Sigmoid colon (tissue), 7 donors: ENCODE results near the gene EFNA5. TPM values are rescaled to one million over a fixed set of nuclear protein-coding genes. Genes with fewer than 3 reads are reported as not detected.

Experiments
- DNase-seq: peaks from one replicate; pipeline ENCODE4 v3.0.0-alpha.2; 2019
- H3K27ac ChIP-seq, 4 donors: fragments of 200-600 bp; sonication (generic); one replicate each; pipeline ENCODE4 v1.5.1; 2016 to 2019; ENCODE audit warnings: mild to moderate bottlenecking in 1 of 4
- H3K27me3 ChIP-seq, 3 donors: fragments of 200-600 bp; sonication (generic); one replicate each; pipeline ENCODE4 v1.5.1; 2019; ENCODE audit warnings: mild to moderate bottlenecking in 1 of 3
- H3K36me3 ChIP-seq, 4 donors: fragments of 200-600 bp; sonication (generic); one replicate each; pipeline ENCODE4 v1.5.1; 2016 to 2019
- H3K4me1 ChIP-seq, 4 donors: fragments of 200-600 bp; sonication (generic); one replicate each; pipeline ENCODE4 v1.5.1; 2017 to 2019
- H3K4me3 ChIP-seq, 4 donors: fragments of 200-600 bp; sonication (generic); one replicate each; pipeline ENCODE4 v1.5.1; 2017 to 2019; ENCODE audit warnings: mild to moderate bottlenecking in 2 of 4, moderate library complexity in 1 of 4
- H3K9me3 ChIP-seq, 4 donors: fragments of 200-600 bp in 3 of 4; sonication (generic) in 3 of 4; one replicate each; pipeline versions ENCODE4 v1.5.1 to v1.6.1; 2013 to 2019
- EP300 ChIP-seq, 4 donors: sonication (generic); formaldehyde crosslinking; IDR thresholded peaks; one replicate each; pipeline ENCODE4 v1.6.1; 2017; ENCODE audit warnings: antibody characterized with exemption in 4 of 4
- POLR2A ChIP-seq, 2 donors: fragments of 450-650 bp; IDR thresholded peaks; one replicate each; pipeline ENCODE4 v1.6.1; 2016; ENCODE audit warnings: antibody characterized with exemption in 2 of 2, mild to moderate bottlenecking in 2 of 2, moderate library complexity in 2 of 2
- POLR2AphosphoS5 ChIP-seq, 4 donors: sonication (generic); formaldehyde crosslinking; IDR thresholded peaks; one replicate each; pipeline ENCODE4 v1.6.1; 2017; ENCODE audit warnings: antibody characterized with exemption in 4 of 4
- WGBS, 2 donors: extraction: QIAGEN DNeasy Blood & Tissue Kit; methylation state at CpG; one replicate each; pipeline ENCODE4 v1.1.7; 2013; 5-methylcytosine and 5-hydroxymethylcytosine counted together
- intact Hi-C: fragments of 100-400 bp; cut with DNase I; formaldehyde crosslinking; loops from one replicate; pipeline ENCODE4 v1.15.1; 2023
- polyA plus RNA-seq, 3 donors: library from polyadenylated mRNA; stranded (reverse); fragments of 200-250 nt; gene quantifications; one replicate each; pipeline ENCODE4 v1.2.3, GENCODE V29; 2013
- total RNA-seq, 4 donors: library from RNA; depleted of rRNA; stranded (reverse); fragments of >200 nt; gene quantifications; one replicate each; pipeline ENCODE4 v1.1.0, GENCODE V29; 2016
- TF ChIP-seq, protein P1 (sequence below), 4 experiments: fragments of 450-650 bp in 3 of 4; fragments of 200-600 bp in 1 of 4; IDR thresholded peaks; one replicate each; pipeline ENCODE4 v1.5.1; 2016 to 2019; ENCODE audit warnings: antibody characterized with exemption in 4 of 4, mild to moderate bottlenecking in 3 of 4, moderate library complexity in 2 of 4
- donor health status: healthy with polysubstance abuse.
- donor health status: Bipolar disorder and iron deficiency.
- donor health status: healthy.

EFNA5 gene
- total and polyA plus RNA-seq, 7 donors: 0.60 to 10.8 (median 6.8) TPM

- TF ChIP-seq, protein P1, sequence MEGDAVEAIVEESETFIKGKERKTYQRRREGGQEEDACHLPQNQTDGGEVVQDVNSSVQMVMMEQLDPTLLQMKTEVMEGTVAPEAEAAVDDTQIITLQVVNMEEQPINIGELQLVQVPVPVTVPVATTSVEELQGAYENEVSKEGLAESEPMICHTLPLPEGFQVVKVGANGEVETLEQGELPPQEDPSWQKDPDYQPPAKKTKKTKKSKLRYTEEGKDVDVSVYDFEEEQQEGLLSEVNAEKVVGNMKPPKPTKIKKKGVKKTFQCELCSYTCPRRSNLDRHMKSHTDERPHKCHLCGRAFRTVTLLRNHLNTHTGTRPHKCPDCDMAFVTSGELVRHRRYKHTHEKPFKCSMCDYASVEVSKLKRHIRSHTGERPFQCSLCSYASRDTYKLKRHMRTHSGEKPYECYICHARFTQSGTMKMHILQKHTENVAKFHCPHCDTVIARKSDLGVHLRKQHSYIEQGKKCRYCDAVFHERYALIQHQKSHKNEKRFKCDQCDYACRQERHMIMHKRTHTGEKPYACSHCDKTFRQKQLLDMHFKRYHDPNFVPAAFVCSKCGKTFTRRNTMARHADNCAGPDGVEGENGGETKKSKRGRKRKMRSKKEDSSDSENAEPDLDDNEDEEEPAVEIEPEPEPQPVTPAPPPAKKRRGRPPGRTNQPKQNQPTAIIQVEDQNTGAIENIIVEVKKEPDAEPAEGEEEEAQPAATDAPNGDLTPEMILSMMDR (IDR thresholded peaks at IDR 0.05): no peak
- no peak for TF ChIP-seq POLR2A (IDR thresholded peaks at IDR 0.05)
- no peak overlapping the region for H3K4me3 ChIP-seq
- no peaks in the 10 kb centered on the region for H3K27me3 ChIP-seq
- no peaks in the 10 kb centered on the region for H3K36me3 ChIP-seq
- WGBS, 2 donors: 13 to 57% methylated on average over 5 of the region's 5 CpGs
- no peak overlapping the region for H3K27ac ChIP-seq
- H3K4me1 ChIP-seq: no peaks in the 10 kb centered on the region
- H3K9me3 ChIP-seq: no peaks in the 10 kb centered on the region
- intact Hi-C loops: no loop called here
- no peak for DNase-seq
These were observed 187.3 kb downstream of the EFNA5 start for GRCh38 chr5:107483231-107484024.

DNA sequence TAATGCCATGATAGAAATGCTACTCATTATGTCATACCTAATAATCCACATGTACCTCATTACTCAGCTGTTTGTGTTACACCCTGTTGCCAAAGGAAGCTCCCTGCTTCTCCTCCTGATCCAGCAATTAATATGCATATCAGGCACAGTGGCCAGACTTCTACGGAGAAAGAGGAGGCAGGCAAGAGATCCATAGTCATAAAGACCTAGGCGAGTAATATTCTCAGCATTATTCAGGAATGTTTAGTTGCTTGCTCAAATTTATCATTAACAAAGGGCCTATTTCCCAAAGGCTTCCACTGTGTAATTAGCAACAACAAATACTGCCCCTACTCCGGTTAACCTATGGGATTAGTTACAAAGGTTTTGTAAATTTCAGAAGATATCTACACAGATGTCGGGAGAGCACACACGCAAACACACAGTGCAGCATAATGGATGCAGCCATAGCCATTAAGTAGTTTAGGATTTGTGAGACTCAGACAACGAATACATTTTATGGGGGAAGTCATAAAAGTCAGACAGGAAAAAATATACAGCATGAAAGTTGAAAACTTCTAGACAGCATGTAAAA is 192.6 kb downstream of the EFNA5 start:
- intact Hi-C loops: no loop called here
- H3K36me3 ChIP-seq: no peaks in the 10 kb centered on the region
- no peaks in the 10 kb centered on the region for H3K4me1 ChIP-seq
- no peak for DNase-seq
- no peaks in the 10 kb centered on the region for H3K9me3 ChIP-seq
- H3K27ac ChIP-seq: no peak overlapping the region
- WGBS, 2 donors: 37 to 80% methylated on average over 6 of the region's 6 CpGs
- no peaks in the 10 kb centered on the region for H3K27me3 ChIP-seq
- TF ChIP-seq EP300 (IDR thresholded peaks at IDR 0.05): no peak
- TF ChIP-seq POLR2AphosphoS5 (IDR thresholded peaks at IDR 0.05): no peak
- TF ChIP-seq, protein P1 (IDR thresholded peaks at IDR 0.05): no peak
- TF ChIP-seq POLR2A (IDR thresholded peaks at IDR 0.05): no peak
- H3K4me3 ChIP-seq: no peak overlapping the region

GRCh38 chr5:107477492-107477891 is 193.2 kb downstream of the EFNA5 start:
- Histone ChIP-seq H3K27ac (no peak overlapping the region), H3K9me3 (no peaks in the 10 kb centered on the region), H3K4me3 (no peak overlapping the region), H3K4me1 (no peaks in the 10 kb centered on the region), H3K36me3 (no peaks in the 10 kb centered on the region), H3K27me3 (no peaks in the 10 kb centered on the region)
- no peak for DNase-seq
- TF ChIP-seq POLR2AphosphoS5 (IDR thresholded peaks at IDR 0.05) (no peak), POLR2A (IDR thresholded peaks at IDR 0.05) (no peak), EP300 (IDR thresholded peaks at IDR 0.05) (no peak)
- TF ChIP-seq, protein P1 (IDR thresholded peaks at IDR 0.05): no peak
- intact Hi-C loops: no loop called here

GRCh38 chr5:107476783-107477182 is 194.0 kb downstream of the EFNA5 start:
- H3K9me3 ChIP-seq: no peaks in the 10 kb centered on the region
- no peak overlapping the region for H3K4me3 ChIP-seq
- TF ChIP-seq POLR2AphosphoS5 (IDR thresholded peaks at IDR 0.05): peak in 1 of 4 donors; percentile 40
- TF ChIP-seq, protein P1 (IDR thresholded peaks at IDR 0.05): no peak
- H3K36me3 ChIP-seq: no peaks in the 10 kb centered on the region
- no peak overlapping the region for H3K27ac ChIP-seq
- 9 to 45% methylated on average over 1 of the region's 1 CpG for WGBS, 2 donors
- intact Hi-C loops: no loop called here
- no peak for DNase-seq
- no peaks in the 10 kb centered on the region for H3K4me1 ChIP-seq
- no peaks in the 10 kb centered on the region for H3K27me3 ChIP-seq
